ACC112 (cell line): ENCODE data around the gene CEP72.

Source experiments
- H2AFZ ChIP-seq: fragments of 200-600 bp; sonication (generic); one replicate; pipeline ENCODE4 v1.6.0; 2017; ENCODE audit warnings: antibody characterized with exemption, low read length; ENCODE audit not compliant: unreplicated experiment
- H3K27ac ChIP-seq: fragments of 200-600 bp; sonication (generic); 2 replicates; pipeline ENCODE4 v1.5.1; 2014; ENCODE audit warnings: low read depth, mild to moderate bottlenecking, antibody characterized with exemption, low read length, moderate library complexity
- H3K27me3 ChIP-seq: fragments of 200-600 bp; sonication (generic); 2 replicates; pipeline ENCODE4 v1.6.1; 2014; ENCODE audit warnings: mild to moderate bottlenecking, antibody characterized with exemption, low read length, moderate library complexity, mixed read lengths; ENCODE audit not compliant: insufficient read depth
- H3K36me3 ChIP-seq: fragments of 200-600 bp; sonication (generic); 2 replicates; pipeline ENCODE4 v1.6.1; 2016; ENCODE audit warnings: mild to moderate bottlenecking, antibody characterized with exemption, low read length, moderate library complexity, mixed read lengths; ENCODE audit not compliant: insufficient read depth
- H3K4me1 ChIP-seq: fragments of 200-600 bp; sonication (generic); one replicate; pipeline ENCODE4 v1.6.1; 2016; ENCODE audit warnings: low read length, mixed read lengths; ENCODE audit not compliant: insufficient read depth, unreplicated experiment, control insufficient read depth
- H3K4me3 ChIP-seq: fragments of 200-600 bp; sonication (generic); 2 replicates; pipeline ENCODE4 v1.5.1; 2014; ENCODE audit warnings: mild to moderate bottlenecking, low read depth, low read length
- H3K79me2 ChIP-seq: fragments of 200-600 bp; sonication (generic); one replicate; pipeline ENCODE4 v1.6.0; 2016; ENCODE audit warnings: low read length; ENCODE audit not compliant: control insufficient read depth, unreplicated experiment, insufficient read depth

The CEP72 gene

DNA sequence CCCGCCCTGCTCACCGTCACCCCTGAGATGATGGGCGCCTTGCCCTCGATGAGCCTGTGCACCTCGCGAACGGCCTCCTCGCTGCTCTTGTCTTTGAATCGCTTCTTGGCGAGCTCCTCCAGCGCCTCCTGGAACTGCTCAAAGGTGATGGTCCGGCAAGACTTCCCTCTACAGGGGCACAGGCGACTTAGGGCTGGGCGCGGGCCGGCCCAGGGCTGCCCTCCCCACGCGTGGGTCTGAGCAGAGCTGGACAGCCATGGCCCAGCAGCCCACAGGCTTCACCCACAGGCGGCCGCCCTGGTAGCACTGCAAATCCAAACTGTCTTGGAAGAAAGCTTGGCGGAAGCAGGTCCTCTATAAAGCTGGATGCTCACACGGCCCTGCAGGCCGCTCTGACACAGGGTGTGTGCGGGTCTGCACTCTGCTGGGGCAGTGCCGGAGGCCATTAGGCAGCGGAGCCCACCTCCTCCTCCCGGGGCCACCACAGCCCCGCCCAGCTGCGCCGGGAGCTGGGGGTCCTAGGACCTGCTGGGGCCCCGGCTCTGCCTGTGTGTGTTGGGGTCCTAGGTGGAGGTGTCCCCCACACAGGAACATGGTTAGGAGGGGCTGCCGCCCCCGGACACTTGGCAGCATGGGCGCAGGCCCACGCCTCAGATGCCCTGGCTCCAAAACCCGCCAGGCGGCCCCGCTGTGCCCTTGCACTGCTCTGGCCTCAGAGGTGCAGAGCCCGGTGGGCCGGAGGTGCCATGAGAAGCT is 54.0 kb downstream of the CEP72 start:
- Histone ChIP-seq H3K79me2 (no peaks in the 10 kb centered on the region), H3K27me3 (no peaks in the 10 kb centered on the region), H3K27ac (no peak overlapping the region), H3K4me1 (no peaks in the 10 kb centered on the region), H3K36me3 (peaks cover 8% of the 10 kb centered on the region; the same call in 1 of the 2 replicates), H3K4me3 (no peak overlapping the region), H2AFZ (no peak overlapping the region)

DNA sequence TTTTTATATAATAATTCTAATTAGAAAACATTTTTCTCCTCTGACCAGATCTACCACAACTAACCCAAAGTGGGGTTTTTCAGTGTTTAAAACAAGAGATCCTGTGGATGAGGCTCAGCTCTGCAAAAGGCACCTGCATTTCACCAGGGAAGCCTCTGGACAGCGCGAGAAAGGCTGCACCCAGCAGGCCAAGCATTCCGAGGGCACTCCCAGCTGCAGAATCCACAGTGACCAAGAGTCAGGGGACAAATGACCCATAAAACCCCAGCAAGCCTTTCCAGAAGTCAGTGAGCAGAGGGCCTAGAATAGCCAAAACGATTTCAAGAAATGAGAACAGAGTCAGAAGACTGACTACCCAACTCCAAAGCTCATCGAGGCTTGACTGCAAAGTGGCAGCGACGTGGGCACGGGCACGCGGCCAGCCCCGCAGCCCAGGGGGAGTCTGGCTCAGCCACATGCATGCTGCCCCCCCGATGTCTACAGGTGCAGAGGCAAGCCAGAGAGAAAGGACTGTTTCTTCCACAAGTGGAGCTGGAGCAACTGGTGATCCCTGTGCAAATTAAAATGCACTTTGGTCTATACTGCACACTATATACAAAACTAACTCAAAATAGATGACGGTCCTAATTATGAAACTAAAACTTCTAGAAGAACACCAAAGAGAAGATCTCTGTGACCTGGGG is 54.8 kb downstream of the CEP72 start:
- H3K27me3 ChIP-seq = no peaks in the 10 kb centered on the region
- no peaks in the 10 kb centered on the region for H3K79me2 ChIP-seq
- H2AFZ ChIP-seq = no peak overlapping the region
- no peak overlapping the region for H3K27ac ChIP-seq
- H3K4me1 ChIP-seq = peaks cover 4% of the 10 kb centered on the region
- H3K36me3 ChIP-seq = peaks cover 8% of the 10 kb centered on the region; the same call in 1 of the 2 replicates
- H3K4me3 ChIP-seq = no peak overlapping the region

DNA sequence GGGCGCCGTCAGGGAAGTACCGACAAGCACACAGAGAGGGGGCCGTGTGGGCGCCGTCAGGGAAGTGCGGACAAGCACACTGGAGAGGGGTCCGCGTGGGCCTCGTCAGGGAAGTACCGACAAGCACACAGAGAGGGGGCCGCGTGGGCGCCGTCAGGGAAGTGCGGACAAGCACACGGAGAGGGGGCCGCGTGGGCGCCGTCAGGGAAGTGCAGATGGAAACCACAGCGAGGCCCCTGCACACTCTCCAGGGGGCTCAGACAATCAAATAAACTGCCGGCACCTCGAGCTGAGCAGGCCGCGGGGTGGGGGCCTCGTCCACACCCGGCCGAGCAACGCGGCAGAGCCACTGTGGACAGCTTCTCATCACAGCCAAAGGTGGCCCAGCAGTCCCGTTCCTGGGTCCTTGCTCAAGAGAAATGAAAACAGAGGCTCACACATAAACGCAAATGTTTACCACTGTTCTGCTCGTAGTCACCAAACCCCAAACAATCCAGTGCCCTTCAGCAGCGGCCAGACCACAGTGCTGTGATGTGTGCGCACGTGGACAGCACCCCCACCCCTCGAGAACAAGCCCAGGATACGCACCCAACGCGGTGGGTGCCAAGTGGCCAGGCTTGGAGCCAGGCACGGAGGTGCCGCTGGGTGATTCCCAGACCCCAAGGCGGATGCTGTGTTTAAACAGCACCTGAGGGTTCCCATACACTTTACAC is 56.3 kb downstream of the CEP72 start:
- H3K4me1 ChIP-seq = peaks cover 16% of the 10 kb centered on the region
- H2AFZ ChIP-seq = no peak overlapping the region
- H3K36me3 ChIP-seq = no peaks in the 10 kb centered on the region

DNA sequence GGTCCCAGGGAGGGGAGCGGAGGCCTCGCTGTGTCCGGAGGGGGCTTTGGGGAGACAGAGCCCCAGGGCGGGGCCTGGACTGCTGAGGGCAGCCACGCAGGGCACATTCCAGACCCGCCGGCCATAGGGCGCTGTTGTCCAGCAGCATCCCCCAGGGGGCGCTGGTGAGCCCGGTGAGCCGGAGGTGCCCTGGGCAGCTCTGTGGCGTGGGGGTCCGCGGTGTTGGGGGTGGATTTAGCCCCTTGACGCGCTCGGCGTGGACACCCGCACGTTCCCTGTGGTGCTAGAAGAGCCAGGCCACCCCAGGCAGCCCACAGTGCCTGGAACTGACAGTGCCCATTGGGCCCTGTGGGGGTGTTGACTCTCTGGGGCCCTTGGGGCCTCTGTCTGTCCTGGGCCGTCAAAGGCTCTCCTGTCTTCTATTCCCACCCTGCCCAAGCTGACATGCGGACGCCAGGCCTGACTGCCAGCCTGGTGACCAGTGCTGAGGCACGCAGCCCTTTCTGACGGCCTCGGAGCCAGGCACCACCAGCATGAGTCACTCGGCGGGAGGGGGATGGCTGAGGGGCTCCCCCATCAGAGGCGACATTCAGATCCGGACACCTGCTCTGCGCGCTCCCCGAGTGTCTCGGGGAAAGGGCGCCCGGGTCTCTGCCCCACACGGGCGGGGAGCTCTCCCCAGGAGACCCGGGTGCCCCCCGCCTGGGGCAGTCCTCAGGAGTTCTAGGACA is 57.1 kb downstream of the CEP72 start:
- H2AFZ ChIP-seq = no peak overlapping the region
- peak overlapping the region; percentile 57; the same call in 1 of the 2 replicates for H3K27ac ChIP-seq
- H3K4me3 ChIP-seq = no peak overlapping the region
- H3K79me2 ChIP-seq = no peaks in the 10 kb centered on the region
- H3K4me1 ChIP-seq = peaks cover 18% of the 10 kb centered on the region
- H3K36me3 ChIP-seq = no peaks in the 10 kb centered on the region
- peaks cover 10% of the 10 kb centered on the region; the same call in 1 of the 2 replicates for H3K27me3 ChIP-seq

More for the DNA sequence above, 56.3 kb downstream of the CEP72 start:
- no peaks in the 10 kb centered on the region for H3K79me2 ChIP-seq
- H3K4me3 ChIP-seq = no peak overlapping the region
- 0 out of 2 replicates have a peak, but pooled peaks cover 2% of the 10 kb centered on the region for H3K27me3 ChIP-seq
- peak overlapping the region; percentile 57; the same call in 1 of the 2 replicates for H3K27ac ChIP-seq

DNA sequence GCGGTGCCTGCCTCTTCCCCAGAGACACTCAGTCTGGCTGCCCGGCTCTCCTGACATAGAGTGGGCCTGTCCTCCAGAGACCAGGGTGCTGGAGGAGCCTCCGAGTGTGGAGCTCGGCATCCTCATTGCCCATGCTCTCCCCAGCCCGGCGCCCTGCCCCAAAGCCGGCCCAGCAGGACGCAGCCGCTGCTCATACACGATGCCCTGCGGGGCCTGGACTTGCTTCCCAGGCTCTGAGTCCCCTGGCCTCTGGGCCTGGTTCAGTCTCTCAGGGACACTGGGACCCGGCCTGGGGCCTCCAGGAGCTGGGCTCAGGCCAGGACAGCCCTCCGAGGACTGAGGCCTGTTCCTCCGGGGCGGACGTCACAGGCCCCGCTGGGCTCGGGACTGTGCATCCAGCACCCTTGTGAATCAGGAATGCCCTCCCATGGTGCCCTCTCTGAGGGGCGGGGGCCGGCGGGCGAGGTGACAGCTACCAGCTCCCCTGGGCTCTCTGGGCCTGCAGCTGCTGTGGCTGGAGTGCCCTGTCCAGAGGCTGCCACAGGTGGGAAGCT is 57.8 kb downstream of the CEP72 start:
- Histone ChIP-seq H3K79me2 (no peaks in the 10 kb centered on the region), H2AFZ (no peak overlapping the region), H3K27ac (peak overlapping the region; percentile 57; the same call in 1 of the 2 replicates), H3K4me3 (no peak overlapping the region), H3K27me3 (peaks cover 17% of the 10 kb centered on the region; the same call in 1 of the 2 replicates), H3K36me3 (no peaks in the 10 kb centered on the region), H3K4me1 (peaks cover 18% of the 10 kb centered on the region)

DNA sequence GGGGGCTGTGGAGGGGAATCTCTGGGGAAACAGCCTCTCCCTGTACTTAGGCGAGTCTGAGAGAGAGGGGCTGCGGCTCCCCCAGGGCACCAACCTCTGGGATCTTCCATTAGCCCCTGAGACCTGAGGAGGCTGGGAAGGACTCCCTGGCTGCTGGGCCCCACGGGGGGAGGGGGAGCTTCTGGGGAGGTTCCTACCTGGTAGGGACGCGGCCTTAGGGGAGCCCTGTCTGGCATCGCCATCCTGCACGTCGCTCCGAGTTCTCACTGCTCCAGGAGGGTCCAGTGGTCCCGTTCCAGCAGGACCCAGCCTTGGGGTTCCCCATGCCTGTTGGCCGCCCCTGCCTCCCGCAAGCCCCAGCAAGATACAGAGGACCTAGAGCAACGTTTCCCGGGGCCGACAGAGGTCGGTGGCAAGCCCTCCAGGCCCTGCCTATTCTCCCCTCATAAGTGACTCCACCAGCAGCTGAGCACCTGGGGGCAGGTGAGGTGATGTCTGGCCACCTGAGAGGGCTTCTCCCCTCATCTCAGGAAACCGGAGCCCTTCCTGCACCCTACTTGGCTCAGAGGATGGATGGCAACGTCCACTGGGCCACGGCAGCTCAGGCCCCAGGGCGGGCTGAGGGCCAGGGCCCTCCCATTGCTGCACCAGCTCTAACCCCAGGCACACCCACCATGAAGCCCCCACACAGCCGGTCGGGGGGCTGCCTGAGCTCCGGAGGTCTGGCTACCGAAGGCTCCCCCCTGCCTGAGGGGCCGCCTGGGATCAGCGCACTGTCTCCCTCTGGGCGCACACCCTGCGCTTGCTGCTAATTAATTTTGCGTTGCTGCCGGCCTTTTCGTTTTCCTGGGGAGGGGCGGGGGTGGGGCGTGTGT is 58.5 kb downstream of the CEP72 start:
- no peak overlapping the region for H3K4me3 ChIP-seq
- H3K27ac ChIP-seq = no peak overlapping the region
- H3K27me3 ChIP-seq = peaks cover 17% of the 10 kb centered on the region; the same call in 1 of the 2 replicates
- H3K79me2 ChIP-seq = no peaks in the 10 kb centered on the region
- H3K4me1 ChIP-seq = peaks cover 18% of the 10 kb centered on the region
- no peak overlapping the region for H2AFZ ChIP-seq
- H3K36me3 ChIP-seq = no peaks in the 10 kb centered on the region

DNA sequence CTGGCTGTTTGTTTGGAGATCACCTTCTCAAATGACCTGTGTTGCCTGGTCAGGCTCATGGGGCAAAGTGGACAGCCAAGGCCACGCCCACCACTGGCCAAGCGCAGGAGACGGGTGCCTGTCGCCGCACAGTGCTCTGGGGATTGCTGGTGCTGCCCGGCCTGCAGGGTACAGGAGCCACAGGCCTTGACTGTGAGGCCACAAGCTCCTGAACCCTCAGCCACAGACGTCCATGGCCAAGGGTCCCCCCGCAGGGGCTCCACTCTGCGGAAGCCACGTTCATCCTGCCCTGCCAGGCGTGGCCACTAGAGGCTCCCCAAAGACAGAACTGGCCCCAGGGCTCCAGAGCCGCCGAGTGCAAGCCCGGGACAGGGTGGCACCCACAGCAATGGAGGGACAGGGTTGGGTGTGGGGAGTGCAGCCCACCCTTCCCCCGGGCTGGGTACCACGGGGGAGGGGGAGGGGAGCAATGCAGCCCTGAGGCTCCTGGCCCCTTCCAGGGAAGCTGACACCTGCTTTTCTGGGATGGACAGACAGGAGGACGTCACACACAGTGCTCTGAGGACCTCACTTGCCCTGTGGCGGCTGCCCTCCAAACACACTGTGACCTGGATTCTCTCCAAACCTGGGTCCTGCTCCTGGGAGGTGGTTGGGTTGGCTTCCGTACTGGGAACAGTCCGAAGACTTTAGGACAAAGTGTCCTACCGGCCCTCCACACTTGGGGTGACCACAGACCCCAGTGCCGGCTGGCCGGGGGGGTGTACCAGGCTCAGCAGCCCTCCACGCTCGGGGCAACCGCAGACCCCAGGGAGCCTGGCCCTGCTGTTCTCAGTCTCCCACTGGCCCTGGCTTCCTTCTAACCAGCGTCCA is 59.6 kb downstream of the CEP72 start:
- Histone ChIP-seq H2AFZ (no peak overlapping the region), H3K27ac (peak overlapping the region; percentile 55; the same call in 1 of the 2 replicates), H3K79me2 (no peaks in the 10 kb centered on the region), H3K4me3 (peak overlapping the region; percentile 31; the same call in 1 of the 2 replicates), H3K27me3 (peaks cover 17% of the 10 kb centered on the region; the same call in 1 of the 2 replicates), H3K4me1 (peaks cover 18% of the 10 kb centered on the region), H3K36me3 (no peaks in the 10 kb centered on the region)

DNA sequence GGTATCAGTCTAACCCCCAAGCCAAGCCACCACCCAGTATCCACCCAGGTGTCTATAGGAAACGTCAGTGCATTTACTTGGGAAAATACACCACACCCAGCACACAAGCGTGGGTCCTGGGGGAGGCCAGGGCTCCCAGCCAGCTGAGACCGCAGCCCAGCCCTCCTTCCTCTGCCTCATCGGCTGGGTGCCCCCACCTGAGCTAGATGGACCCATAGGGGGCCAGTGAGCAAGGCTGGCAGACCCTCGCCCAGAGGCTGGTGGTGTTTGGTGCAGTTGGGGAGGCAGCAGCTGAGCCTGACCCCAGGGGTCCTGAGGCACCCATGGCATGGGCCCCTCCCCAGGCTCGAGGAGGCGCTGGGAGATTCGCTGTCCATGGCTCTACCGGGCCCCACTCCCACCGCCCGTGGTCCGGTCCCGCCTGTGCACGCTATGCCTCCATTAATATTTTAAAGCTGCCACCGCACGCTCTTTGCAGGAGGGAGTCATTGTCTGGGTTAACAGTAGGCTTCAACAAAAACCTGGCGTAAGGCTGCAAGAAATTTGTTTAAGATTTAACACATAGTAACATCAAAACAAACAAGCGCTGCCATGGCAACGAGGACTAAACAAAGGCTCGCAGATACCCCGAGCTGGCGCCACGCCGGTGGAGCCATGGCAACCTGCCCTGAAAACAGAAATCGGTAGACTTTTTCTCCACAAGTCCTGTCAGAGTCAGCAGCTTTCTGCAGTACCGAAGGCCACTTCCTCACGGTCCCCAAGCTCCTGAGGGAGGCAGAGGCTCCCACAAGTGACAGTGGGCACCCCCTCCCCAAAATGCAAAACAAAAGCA is 60.4 kb downstream of the CEP72 start:
- Histone ChIP-seq H3K36me3 (no peaks in the 10 kb centered on the region), H3K4me3 (peak overlapping the region; percentile 44), H3K4me1 (peaks cover 18% of the 10 kb centered on the region), H3K27me3 (peaks cover 17% of the 10 kb centered on the region; the same call in 1 of the 2 replicates), H3K27ac (peak overlapping the region; percentile 55; the same call in 1 of the 2 replicates), H3K79me2 (no peaks in the 10 kb centered on the region), H2AFZ (no peak overlapping the region)
